ENCODE data around the gene GXYLT2. TPM values are rescaled to one million over a fixed set of nuclear protein-coding genes. Genes with fewer than 3 reads are reported as not detected.

The GXYLT2 gene
- total RNA-seq, 1 donor from 2014 or later = 10.1 TPM

DNA sequence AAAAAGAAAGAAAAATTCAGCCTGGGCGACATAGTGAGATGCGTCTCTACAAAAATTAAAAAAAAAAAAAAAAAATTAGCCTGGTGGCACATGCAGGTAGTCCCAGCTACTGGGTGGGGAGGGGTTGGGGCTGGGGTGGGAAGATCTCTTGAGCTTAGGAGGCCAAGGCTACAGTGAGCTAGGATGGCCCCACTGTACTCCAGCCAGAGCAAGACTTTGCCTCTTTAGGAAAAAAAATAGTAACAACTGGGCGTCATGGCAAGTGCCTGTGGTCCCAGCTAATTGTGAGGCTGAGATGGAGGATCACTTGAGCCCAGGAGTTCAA is 84.8 kb downstream of the GXYLT2 start:
- TF ChIP-seq POLR2A (IDR thresholded peaks at IDR 0.05) = no peak
- TF ChIP-seq, protein P1, sequence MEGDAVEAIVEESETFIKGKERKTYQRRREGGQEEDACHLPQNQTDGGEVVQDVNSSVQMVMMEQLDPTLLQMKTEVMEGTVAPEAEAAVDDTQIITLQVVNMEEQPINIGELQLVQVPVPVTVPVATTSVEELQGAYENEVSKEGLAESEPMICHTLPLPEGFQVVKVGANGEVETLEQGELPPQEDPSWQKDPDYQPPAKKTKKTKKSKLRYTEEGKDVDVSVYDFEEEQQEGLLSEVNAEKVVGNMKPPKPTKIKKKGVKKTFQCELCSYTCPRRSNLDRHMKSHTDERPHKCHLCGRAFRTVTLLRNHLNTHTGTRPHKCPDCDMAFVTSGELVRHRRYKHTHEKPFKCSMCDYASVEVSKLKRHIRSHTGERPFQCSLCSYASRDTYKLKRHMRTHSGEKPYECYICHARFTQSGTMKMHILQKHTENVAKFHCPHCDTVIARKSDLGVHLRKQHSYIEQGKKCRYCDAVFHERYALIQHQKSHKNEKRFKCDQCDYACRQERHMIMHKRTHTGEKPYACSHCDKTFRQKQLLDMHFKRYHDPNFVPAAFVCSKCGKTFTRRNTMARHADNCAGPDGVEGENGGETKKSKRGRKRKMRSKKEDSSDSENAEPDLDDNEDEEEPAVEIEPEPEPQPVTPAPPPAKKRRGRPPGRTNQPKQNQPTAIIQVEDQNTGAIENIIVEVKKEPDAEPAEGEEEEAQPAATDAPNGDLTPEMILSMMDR (IDR thresholded peaks at IDR 0.05) = no peak
- TF ChIP-seq POLR2AphosphoS5 (IDR thresholded peaks at IDR 0.05; ENCODE audit: insufficient read depth in 1 of 2, low read depth in 1 of 2) = no peak
- DNase-seq (ENCODE audit: extremely low spot score in 2 of 2) = no peak
- Histone ChIP-seq H3K4me3 (no peak overlapping the region), H3K4me1 (no peaks in the 10 kb centered on the region), H3K27ac (no peak overlapping the region), H3K27me3 (no peaks in the 10 kb centered on the region), H3K9me3 (no peaks in the 10 kb centered on the region), H3K36me3 (no peaks in the 10 kb centered on the region)
- intact Hi-C loops (cut with DNase I) = no loop called here

DNA sequence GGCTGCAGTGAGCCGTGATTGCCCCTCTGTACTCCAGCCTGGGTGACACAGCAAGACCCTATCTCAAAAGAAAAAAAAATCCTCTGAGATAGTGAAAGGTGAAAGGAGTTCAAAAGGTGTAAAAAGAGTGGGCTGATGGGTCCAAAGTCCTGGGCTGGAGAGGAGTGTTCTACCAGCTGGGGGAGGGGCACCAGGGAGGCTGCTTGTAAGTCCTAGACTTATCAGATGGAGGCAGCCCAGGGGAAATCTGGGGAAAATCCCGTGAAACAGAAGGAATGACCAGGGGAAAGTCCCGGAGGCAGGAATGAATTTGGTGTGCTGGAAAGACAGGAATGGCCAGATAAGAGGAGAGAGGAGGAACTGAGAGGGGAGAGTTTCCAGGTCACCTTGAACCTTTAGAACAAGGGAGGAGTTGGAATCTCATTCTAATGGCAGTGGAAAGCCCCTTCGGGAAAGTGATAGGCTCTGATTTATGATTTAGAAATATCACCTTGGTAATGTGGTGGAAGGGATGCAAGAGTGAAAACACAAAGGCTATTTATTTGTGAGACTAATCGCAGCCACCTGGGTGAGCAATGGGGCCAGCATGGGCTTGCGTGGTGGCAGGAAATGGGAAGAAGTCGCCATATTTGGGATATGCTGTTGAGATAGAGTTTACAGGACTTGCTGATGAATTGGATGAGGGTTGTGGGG is 85.3 kb downstream of the GXYLT2 start:
- Histone ChIP-seq H3K4me1 (no peaks in the 10 kb centered on the region), H3K4me3 (no peak overlapping the region), H3K9me3 (no peaks in the 10 kb centered on the region), H3K27me3 (no peaks in the 10 kb centered on the region), H3K27ac (no peak overlapping the region), H3K36me3 (no peaks in the 10 kb centered on the region)
- intact Hi-C loops (cut with DNase I) = no loop called here
- TF ChIP-seq POLR2AphosphoS5 (IDR thresholded peaks at IDR 0.05; ENCODE audit: insufficient read depth in 1 of 2, low read depth in 1 of 2) = no peak
- DNase-seq (ENCODE audit: extremely low spot score in 2 of 2) = no peak

DNA sequence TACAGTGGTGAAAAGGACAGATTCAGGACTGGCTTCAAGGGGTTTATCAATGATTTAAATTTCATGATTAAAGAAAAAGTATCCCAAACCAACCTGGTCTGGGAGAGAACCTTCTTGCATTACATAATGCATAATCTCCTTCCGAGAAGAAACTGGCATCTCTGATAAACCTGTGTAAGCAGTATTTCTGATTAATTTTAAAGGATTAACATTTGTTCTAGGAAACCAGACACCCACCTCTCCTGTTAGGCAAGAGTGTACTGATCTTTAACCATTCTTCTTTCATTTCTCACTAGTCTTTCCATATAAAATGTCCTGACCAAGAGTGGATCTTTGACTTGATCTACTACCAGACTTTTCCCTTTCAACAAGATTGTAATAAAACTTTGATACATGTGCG is 85.9 kb downstream of the GXYLT2 start:
- Histone ChIP-seq H3K9me3 (no peaks in the 10 kb centered on the region), H3K4me3 (no peak overlapping the region), H3K4me1 (no peaks in the 10 kb centered on the region), H3K27ac (no peak overlapping the region), H3K27me3 (no peaks in the 10 kb centered on the region), H3K36me3 (no peaks in the 10 kb centered on the region)
- intact Hi-C loops (cut with DNase I) = no loop called here
- DNase-seq (ENCODE audit: extremely low spot score in 2 of 2) = no peak
- no peak for TF ChIP-seq POLR2AphosphoS5 (IDR thresholded peaks at IDR 0.05; ENCODE audit: insufficient read depth in 1 of 2, low read depth in 1 of 2)
- TF ChIP-seq, protein P1 (IDR thresholded peaks at IDR 0.05) = no peak
- TF ChIP-seq POLR2A (IDR thresholded peaks at IDR 0.05) = no peak

DNA sequence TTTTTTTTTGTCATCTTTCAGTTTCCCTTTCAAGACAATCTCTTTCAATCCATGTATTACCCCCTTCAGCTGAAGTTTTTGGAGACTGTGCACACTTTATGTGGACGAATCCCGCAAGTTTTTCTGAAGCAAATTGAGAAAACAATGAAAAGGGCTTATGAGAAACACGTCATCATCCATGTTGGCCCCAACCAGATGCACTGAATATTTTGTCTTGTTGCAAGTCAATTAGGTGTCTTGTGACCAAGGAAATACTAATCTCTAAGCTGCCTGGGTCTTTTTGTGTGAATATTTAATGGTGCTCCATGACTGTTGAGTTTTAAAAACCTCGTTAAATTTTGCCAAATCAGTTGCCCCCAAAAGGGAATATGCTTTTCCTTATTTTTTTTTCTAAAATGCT is 87.1 kb downstream of the GXYLT2 start:
- Histone ChIP-seq H3K4me1 (no peaks in the 10 kb centered on the region), H3K9me3 (no peaks in the 10 kb centered on the region), H3K36me3 (no peaks in the 10 kb centered on the region), H3K27me3 (no peaks in the 10 kb centered on the region), H3K27ac (no peak overlapping the region), H3K4me3 (no peak overlapping the region)
- intact Hi-C loops (cut with DNase I) = no loop called here
- no peak for TF ChIP-seq POLR2A (IDR thresholded peaks at IDR 0.05)
- no peak for TF ChIP-seq POLR2AphosphoS5 (IDR thresholded peaks at IDR 0.05; ENCODE audit: insufficient read depth in 1 of 2, low read depth in 1 of 2)
- TF ChIP-seq, protein P1 (IDR thresholded peaks at IDR 0.05) = no peak
- DNase-seq (ENCODE audit: extremely low spot score in 2 of 2) = no peak

DNA sequence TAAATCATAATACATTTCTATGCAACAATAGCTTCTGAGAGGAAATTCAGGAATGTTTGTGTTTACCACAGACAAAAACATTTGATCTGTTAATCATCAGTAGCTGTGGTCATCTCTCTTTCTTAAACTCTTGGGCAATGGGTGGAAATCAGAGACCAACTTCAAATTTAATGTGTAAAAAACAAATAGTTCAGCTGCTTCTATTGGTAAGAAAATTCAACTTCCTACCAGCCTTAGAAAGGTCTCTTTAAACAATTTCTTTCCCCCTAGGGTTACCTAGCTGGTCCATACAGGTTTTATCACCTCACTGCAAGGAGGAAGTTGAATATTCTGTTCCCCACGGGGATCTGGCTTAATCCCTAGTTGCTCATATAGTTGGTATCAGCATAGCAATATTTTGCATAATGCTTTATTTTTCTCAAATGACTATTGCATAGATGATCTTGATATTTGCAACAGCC is 88.5 kb downstream of the GXYLT2 start:
- H3K4me1 ChIP-seq = no peaks in the 10 kb centered on the region
- TF ChIP-seq POLR2A (IDR thresholded peaks at IDR 0.05) (no peak), POLR2AphosphoS5 (IDR thresholded peaks at IDR 0.05; ENCODE audit: insufficient read depth in 1 of 2, low read depth in 1 of 2) (no peak)
- TF ChIP-seq, protein P1 (IDR thresholded peaks at IDR 0.05) = no peak
- H3K9me3 ChIP-seq = no peaks in the 10 kb centered on the region
- H3K36me3 ChIP-seq = no peaks in the 10 kb centered on the region
- DNase-seq (ENCODE audit: extremely low spot score in 2 of 2) = no peak
- intact Hi-C loops (cut with DNase I) = no loop called here
- H3K4me3 ChIP-seq = no peak overlapping the region
- H3K27ac ChIP-seq = no peak overlapping the region
- H3K27me3 ChIP-seq = no peaks in the 10 kb centered on the region
